Measurements from ENCODE around the gene LRRC40. TPM values are rescaled to one million over a fixed set of nuclear protein-coding genes. Genes with fewer than 3 reads are reported as not detected.
A peak's percentile ranks its signal among the peaks of the same experiment; 100 is the strongest.

Gene LRRC40
- total RNA-seq, 1 experiment from 2014 or later = 15.9 TPM

GRCh38 chr1:70222716-70223235 lies 17.4 kb upstream of the LRRC40 start:
- Histone ChIP-seq H3K4me3 (ENCODE audit: low read depth in 2 of 2, low read length in 2 of 2) (peak overlapping the region; percentile 64 to 94; a peak in 3 of 4 replicates), H3K27me3 (ENCODE audit: control insufficient read depth, insufficient read depth, low read length) (no peaks in the 10 kb centered on the region), H3K27ac (ENCODE audit: low read length) (peak overlapping the region; percentile 98; the same call in 1 of the 2 replicates), H3K9me3 (ENCODE audit: control insufficient read depth, insufficient read depth, low read depth, low read length) (no peaks in the 10 kb centered on the region), H3K36me3 (ENCODE audit: control insufficient read depth, insufficient read depth, low read length) (peaks cover 40% of the 10 kb centered on the region), H3K4me1 (ENCODE audit: control insufficient read depth, insufficient read depth, low read length) (peaks cover 46% of the 10 kb centered on the region)
- no peak for TF ChIP-seq TCF7L2 (IDR thresholded peaks at IDR 0.05; ENCODE audit: low read depth, low read length)
- TF ChIP-seq REST (IDR thresholded peaks at IDR 0.05; ENCODE audit: insufficient read depth in 1 of 2, low read depth in 2 of 2, low read length in 1 of 2) = no peak
- no peak for TF ChIP-seq SIN3A (IDR thresholded peaks at IDR 0.05; ENCODE audit: borderline replicate concordance, insufficient read depth, low read depth, low read length)
- no peak for TF ChIP-seq POLR2AphosphoS5 (IDR thresholded peaks at IDR 0.05; ENCODE audit: low read depth, low read length)
- no peak for TF ChIP-seq CTCF (IDR thresholded peaks at IDR 0.05)
- CTCF ChIA-PET = no interaction called here
- no peak for DNase-seq (ENCODE audit: low read depth, low spot score)
- in situ Hi-C loops (cut with HindIII; ENCODE audit: low pct_unique_long_range_greater_than_20kb, low sequenced_read_pairs) (no loop called here), intact Hi-C loops (cut with micrococcal nuclease; ENCODE audit: unreplicated experiment) (no loop called here)
- no peak for ATAC-seq
- no TSS peak for BruUV-seq (replicated peaks)
- POLR2A ChIA-PET = no interaction called here

GRCh38 chr1:70221238-70222121 lies 16.1 kb upstream of the LRRC40 start, which contains the start of gene SRSF11:
Gene SRSF11, plus strand, starts transcription at chr1:70221380. Its CDS starts 257 bp downstream, at chr1:70221637.
- H3K4me3 ChIP-seq (ENCODE audit: low read depth in 2 of 2, low read length in 2 of 2) = peak within 1 kb of the TSS; percentile 64 to 94
- peak within 1 kb of the TSS; percentile 98 for H3K27ac ChIP-seq (ENCODE audit: low read length)
- peak; percentile 76 for DNase-seq (ENCODE audit: low read depth, low spot score)
- H3K36me3 ChIP-seq (ENCODE audit: control insufficient read depth, insufficient read depth, low read length) = peaks cover 33% of the 10 kb centered on the region
- ATAC-seq = peak; percentile 99
- H3K4me1 ChIP-seq (ENCODE audit: control insufficient read depth, insufficient read depth, low read length) = peaks cover 33% of the 10 kb centered on the region
- ChIA-PET CTCF (no interaction called here), POLR2A (interaction anchor here (0.6 to 0.7 kb wide), 4 partner anchors 10 to 156 kb away, joined by 3 to 4 read pairs (median 3); no protein-coding TSS in a partner anchor)
- intact Hi-C loops (cut with micrococcal nuclease; ENCODE audit: unreplicated experiment) (no loop called here), in situ Hi-C loops (cut with HindIII; ENCODE audit: low pct_unique_long_range_greater_than_20kb, low sequenced_read_pairs) (no loop called here)
- no peaks in the 10 kb centered on the region for H3K9me3 ChIP-seq (ENCODE audit: control insufficient read depth, insufficient read depth, low read depth, low read length)
- TF ChIP-seq TCF7L2 (IDR thresholded peaks at IDR 0.05; ENCODE audit: low read depth, low read length) = peak; percentile 5; the same call in 1 of the 2 replicates
- no peak for TF ChIP-seq CTCF (IDR thresholded peaks at IDR 0.05)
- peak; percentile 93 for TF ChIP-seq POLR2AphosphoS5 (IDR thresholded peaks at IDR 0.05; ENCODE audit: low read depth, low read length)
- 0 out of 4 replicates have a peak, but pooled peaks of 1 of the 2 experiments have one; percentile 12 for TF ChIP-seq REST (IDR thresholded peaks at IDR 0.05; ENCODE audit: insufficient read depth in 1 of 2, low read depth in 2 of 2, low read length in 1 of 2)
- TF ChIP-seq SIN3A (IDR thresholded peaks at IDR 0.05; ENCODE audit: borderline replicate concordance, insufficient read depth, low read depth, low read length) = peak; percentile 76; the same call in 1 of the 2 replicates
- H3K27me3 ChIP-seq (ENCODE audit: control insufficient read depth, insufficient read depth, low read length) = no peaks in the 10 kb centered on the region
- no TSS peak for BruUV-seq (replicated peaks)

Measured in Panc1 (cell line).